ENCODE results near the gene FBXL22. TPM values are rescaled to one million over a fixed set of nuclear protein-coding genes. Genes with fewer than 3 reads are reported as not detected.
A peak's percentile ranks its signal among the peaks of the same experiment; 100 is the strongest.
"Not testable (repeated sequence)": the region's sequence is repeated elsewhere in the genome, so short reads cannot be mapped to it uniquely, and the experiment has no call there.

The FBXL22 gene
- total RNA-seq, 1 experiment from 2014 or later, result 1.9 TPM

- DNase-seq (ENCODE audit: low read depth), result no peak
These were observed 14.0 kb downstream of the FBXL22 start for GRCh38 chr15:63611177-63611576.

- no peak for DNase-seq (ENCODE audit: low read depth)
These were observed 15.1 kb downstream of the FBXL22 start for GRCh38 chr15:63612300-63612699.

- DNase-seq (ENCODE audit: low read depth), result peak; percentile 42
These were observed 18.7 kb downstream of the FBXL22 start for GRCh38 chr15:63615935-63616334.

GRCh38 chr15:63617147-63617546, 20.0 kb downstream of the FBXL22 start:
- DNase-seq (ENCODE audit: low read depth), result not testable (repeated sequence)

- DNase-seq (ENCODE audit: low read depth), result not testable (repeated sequence)
These were observed 20.4 kb downstream of the FBXL22 start for GRCh38 chr15:63617627-63618026.

- DNase-seq (ENCODE audit: low read depth), result not testable (repeated sequence)
These were observed 23.6 kb downstream of the FBXL22 start for GRCh38 chr15:63620760-63621159.

GRCh38 chr15:63623232-63623969, 26.2 kb downstream of the FBXL22 start:
- DNase-seq (ENCODE audit: low read depth), result no peak

GRCh38 chr15:63626955-63627354, 29.8 kb downstream of the FBXL22 start:
- DNase-seq (ENCODE audit: low read depth), result no peak

GRCh38 chr15:63628123-63628822, 31.1 kb downstream of the FBXL22 start:
- no peak for DNase-seq (ENCODE audit: low read depth)

GRCh38 chr15:63630036-63630751, 33.0 kb downstream of the FBXL22 start:
- DNase-seq (ENCODE audit: low read depth), result no peak

GRCh38 chr15:63633312-63633711, 36.1 kb downstream of the FBXL22 start:
- no peak for DNase-seq (ENCODE audit: low read depth)

GRCh38 chr15:63634154-63634553, 37.0 kb downstream of the FBXL22 start:
- DNase-seq (ENCODE audit: low read depth), result no peak

GRCh38 chr15:63636518-63637061, 39.4 kb downstream of the FBXL22 start:
- no peak for DNase-seq (ENCODE audit: low read depth)

- DNase-seq (ENCODE audit: low read depth), result no peak
These were observed 41.7 kb downstream of the FBXL22 start for GRCh38 chr15:63638839-63639238.

GRCh38 chr15:63640146-63640545, 43.0 kb downstream of the FBXL22 start:
- DNase-seq (ENCODE audit: low read depth), result no peak

Other genes starting within 250 kb of the FBXL22 start
- 13.9 and 15.0 TPM in 2 replicates for gene CA12, start 215.5 kb upstream of the FBXL22 start, total RNA-seq (2014; rRNA removed; shearing (Covaris generic))
- gene USP3, start 92.8 kb upstream of the FBXL22 start, total RNA-seq (2014; rRNA removed; shearing (Covaris generic)), result 31.1 and 38.0 TPM in 2 replicates
- gene HERC1, start 236.6 kb downstream of the FBXL22 start, total RNA-seq (2014; rRNA removed; shearing (Covaris generic)), result 36.8 and 39.0 TPM in 2 replicates

All from HT1080 (cell line).